Mesenchymal stem cell (in vitro differentiated cells and primary cell): ENCODE results near the gene P4HA3.

Experiments used
- DNase-seq: peaks from one replicate; pipeline ENCODE4 v3.0.0-alpha.2; 2013
- H2AFZ ChIP-seq: one replicate; pipeline ENCODE4 v1.6.1; 2013; ENCODE audit warnings: low read depth, mild to moderate bottlenecking, control low read depth, inconsistent platforms, low read length, moderate library complexity
- H2AK5ac ChIP-seq: 2 replicates; pipeline ENCODE4 v1.6.1; 2013; ENCODE audit warnings: low read length, moderate library complexity, mild to moderate bottlenecking, inconsistent platforms; ENCODE audit not compliant: severe bottlenecking
- H2BK120ac ChIP-seq: one replicate; pipeline ENCODE4 v1.6.1; 2013; ENCODE audit warnings: low read depth, mild to moderate bottlenecking, inconsistent platforms, low read length, moderate library complexity
- H2BK12ac ChIP-seq, 2 experiments: one replicate each; pipeline ENCODE4 v1.6.1; 2013; ENCODE audit warnings: inconsistent platforms in 2 of 2, low read length in 2 of 2, mild to moderate bottlenecking in 2 of 2, moderate library complexity in 2 of 2, control low read depth in 1 of 2
- H2BK15ac ChIP-seq: one replicate; pipeline ENCODE4 v1.6.1; 2013; ENCODE audit warnings: mild to moderate bottlenecking, low read depth, inconsistent platforms; ENCODE audit not compliant: poor library complexity, severe bottlenecking
- H2BK5ac ChIP-seq: 2 replicates; pipeline ENCODE4 v1.6.1; 2013; ENCODE audit warnings: low read depth, mild to moderate bottlenecking, low read length, control low read depth, inconsistent platforms; ENCODE audit not compliant: poor library complexity, severe bottlenecking
- H3K14ac ChIP-seq, 2 experiments: one replicate each; pipeline ENCODE4 v1.6.1; 2013; ENCODE audit warnings: inconsistent platforms in 2 of 2, low read length in 2 of 2, control low read depth in 1 of 2, mild to moderate bottlenecking in 1 of 2, moderate library complexity in 1 of 2
- H3K18ac ChIP-seq, 2 experiments: one replicate each; pipeline ENCODE4 v1.6.1; 2013; ENCODE audit warnings: inconsistent platforms in 2 of 2, low read length in 2 of 2, control low read depth in 1 of 2, low read depth in 1 of 2, mild to moderate bottlenecking in 1 of 2
- H3K23ac ChIP-seq, 2 experiments: one replicate each; pipeline ENCODE4 v1.6.1; 2013; ENCODE audit warnings: inconsistent platforms in 2 of 2, low read length in 2 of 2, mild to moderate bottlenecking in 2 of 2, moderate library complexity in 2 of 2, control low read depth in 1 of 2
- H3K27ac ChIP-seq: 2 replicates; pipeline ENCODE4 v1.5.1; 2013; ENCODE audit warnings: mild to moderate bottlenecking, moderate library complexity, low read length, control low read depth, inconsistent platforms; ENCODE audit not compliant: poor library complexity, severe bottlenecking
- H3K27me3 ChIP-seq, 2 experiments: 2 replicates each; pipeline versions ENCODE4 v1.6.1 to v1.7.0; 2013; ENCODE audit warnings: low read length in 2 of 2, mild to moderate bottlenecking in 2 of 2, moderate library complexity in 2 of 2, control low read depth in 1 of 2, inconsistent platforms in 1 of 2; ENCODE audit not compliant: control insufficient read depth in 1 of 2, insufficient read depth in 1 of 2
- H3K36me3 ChIP-seq, 2 experiments: 2 replicates each; pipeline versions ENCODE4 v1.6.1 to v1.7.0; 2013; ENCODE audit warnings: low read length in 2 of 2, control low read depth in 1 of 2, inconsistent platforms in 1 of 2, low read depth in 1 of 2, mild to moderate bottlenecking in 1 of 2; ENCODE audit not compliant: insufficient read depth in 2 of 2, control insufficient read depth in 1 of 2
- H3K4ac ChIP-seq, 2 experiments: one replicate each; pipeline ENCODE4 v1.6.1; 2013; ENCODE audit warnings: inconsistent platforms in 2 of 2, low read length in 2 of 2, mild to moderate bottlenecking in 2 of 2, moderate library complexity in 2 of 2, control low read depth in 1 of 2, low read depth in 1 of 2
- H3K4me1 ChIP-seq: 2 replicates; pipeline ENCODE4 v1.6.1; 2013; ENCODE audit warnings: low read depth, low read length, control low read depth; ENCODE audit not compliant: control insufficient read depth, insufficient read depth
- H3K4me2 ChIP-seq: 2 replicates; pipeline ENCODE4 v1.6.1; 2013; ENCODE audit warnings: low read length, mild to moderate bottlenecking, inconsistent platforms; ENCODE audit not compliant: poor library complexity, severe bottlenecking
- H3K4me3 ChIP-seq, 2 experiments: 2 replicates each; pipeline versions ENCODE4 v1.5.1 to v1.7.0; 2013; ENCODE audit warnings: low read length in 2 of 2, mild to moderate bottlenecking in 2 of 2, control low read depth in 1 of 2, low read depth in 1 of 2; ENCODE audit not compliant: insufficient read depth in 1 of 2
- H3K79me1 ChIP-seq: replicated peaks from 2 replicates; pipeline ENCODE4 v1.6.1; 2013; ENCODE audit warnings: mild to moderate bottlenecking, control low read depth, low read length, inconsistent platforms; ENCODE audit not compliant: poor library complexity, severe bottlenecking
- H3K9ac ChIP-seq: 2 replicates; pipeline ENCODE4 v1.7.0; 2013; ENCODE audit warnings: mild to moderate bottlenecking, low read length, moderate library complexity
- H3K9me3 ChIP-seq: 2 replicates; pipeline ENCODE4 v1.7.0; 2013; ENCODE audit warnings: mild to moderate bottlenecking, low read length; ENCODE audit not compliant: control insufficient read depth
- H4K8ac ChIP-seq: one replicate; pipeline ENCODE4 v1.6.1; 2013; ENCODE audit warnings: inconsistent platforms, mild to moderate bottlenecking, low read length, moderate library complexity
- H4K91ac ChIP-seq: one replicate; pipeline ENCODE4 v1.6.1; 2013; ENCODE audit warnings: mild to moderate bottlenecking, low read length, inconsistent platforms
- WGBS: methylation state at CpG from one replicate; pipeline ENCODE4 v1.1.7; 2013; ENCODE audit warnings: mixed read lengths; 5-methylcytosine and 5-hydroxymethylcytosine counted together

P4HA3 gene

GRCh38 chr11:74278721-74279161 is 32.7 kb downstream of the P4HA3 start:
- H3K4me2 ChIP-seq, result no peak overlapping the region
- no peak overlapping the region for H3K4ac ChIP-seq
- no peak overlapping the region for H2BK120ac ChIP-seq
- peaks cover 6% of the 10 kb centered on the region for H3K4me1 ChIP-seq
- no peaks in the 10 kb centered on the region for H3K36me3 ChIP-seq
- no peaks in the 10 kb centered on the region for H3K79me1 ChIP-seq
- no peaks in the 10 kb centered on the region for H3K9me3 ChIP-seq
- H3K27ac ChIP-seq, result peak overlapping the region; percentile 78
- peak; percentile 88 for DNase-seq
- peak overlapping the region in 1 of 2 experiments; percentile 18 for H3K18ac ChIP-seq
- H3K27me3 ChIP-seq, result no peaks in the 10 kb centered on the region
- H3K9ac ChIP-seq, result peak overlapping the region; percentile 45
- H2BK12ac ChIP-seq, result peak overlapping the region in 1 of 2 experiments; percentile 71
- no peak overlapping the region for H2BK5ac ChIP-seq
- no peak overlapping the region for H3K23ac ChIP-seq
- H2BK15ac ChIP-seq, result no peak overlapping the region
- no peak overlapping the region for H4K91ac ChIP-seq
- H2AK5ac ChIP-seq, result no peak overlapping the region
- no peak overlapping the region for H2AFZ ChIP-seq
- H3K14ac ChIP-seq, result no peak overlapping the region
- 6% methylated on average over 1 of the region's 1 CpG for WGBS
- H4K8ac ChIP-seq, result no peak overlapping the region
- H3K4me3 ChIP-seq, result no peak overlapping the region

GRCh38 chr11:74278103-74278502 is 33.3 kb downstream of the P4HA3 start:
- Histone ChIP-seq H3K18ac (peak overlapping the region in 1 of 2 experiments; percentile 17), H4K8ac (peak overlapping the region; percentile 60), H2AK5ac (peak overlapping the region; percentile 50)

GRCh38 chr11:74276581-74276980 is 34.9 kb downstream of the P4HA3 start:
- Histone ChIP-seq H3K27me3 (no peaks in the 10 kb centered on the region), H2BK120ac (no peak overlapping the region), H2BK5ac (no peak overlapping the region), H3K14ac (no peak overlapping the region), H2BK12ac (no peak overlapping the region), H2BK15ac (no peak overlapping the region), H3K36me3 (no peaks in the 10 kb centered on the region), H3K4ac (no peak overlapping the region), H4K8ac (no peak overlapping the region), H3K9me3 (no peaks in the 10 kb centered on the region), H2AFZ (no peak overlapping the region), H3K4me3 (no peak overlapping the region), H3K79me1 (no peaks in the 10 kb centered on the region), H2AK5ac (no peak overlapping the region), H4K91ac (no peak overlapping the region), H3K23ac (no peak overlapping the region), H3K18ac (peak overlapping the region in 1 of 2 experiments; percentile 78), H3K27ac (no peak overlapping the region), H3K4me2 (no peak overlapping the region), H3K4me1 (peaks cover 6% of the 10 kb centered on the region), H3K9ac (no peak overlapping the region)
- WGBS, result no CpG with 5 or more reads among the region's 2 CpGs
- DNase-seq, result peak; percentile 44

More at GRCh38 chr11:74278103-74278502, 33.3 kb downstream of the P4HA3 start:
- Histone ChIP-seq H3K27me3 (no peaks in the 10 kb centered on the region), H3K9me3 (no peaks in the 10 kb centered on the region), H3K79me1 (no peaks in the 10 kb centered on the region), H3K23ac (no peak overlapping the region), H2BK120ac (no peak overlapping the region), H3K4me1 (peaks cover 6% of the 10 kb centered on the region), H2BK12ac (no peak overlapping the region), H3K27ac (peak overlapping the region; percentile 78), H2BK15ac (no peak overlapping the region), H3K4ac (no peak overlapping the region), H3K4me3 (no peak overlapping the region), H3K9ac (peak overlapping the region; percentile 45), H3K36me3 (no peaks in the 10 kb centered on the region), H3K14ac (no peak overlapping the region), H2BK5ac (peak overlapping the region; percentile 89), H3K4me2 (no peak overlapping the region), H2AFZ (no peak overlapping the region), H4K91ac (no peak overlapping the region)
- DNase-seq, result no peak
- 90% methylated on average over 2 of the region's 2 CpGs for WGBS

DNA sequence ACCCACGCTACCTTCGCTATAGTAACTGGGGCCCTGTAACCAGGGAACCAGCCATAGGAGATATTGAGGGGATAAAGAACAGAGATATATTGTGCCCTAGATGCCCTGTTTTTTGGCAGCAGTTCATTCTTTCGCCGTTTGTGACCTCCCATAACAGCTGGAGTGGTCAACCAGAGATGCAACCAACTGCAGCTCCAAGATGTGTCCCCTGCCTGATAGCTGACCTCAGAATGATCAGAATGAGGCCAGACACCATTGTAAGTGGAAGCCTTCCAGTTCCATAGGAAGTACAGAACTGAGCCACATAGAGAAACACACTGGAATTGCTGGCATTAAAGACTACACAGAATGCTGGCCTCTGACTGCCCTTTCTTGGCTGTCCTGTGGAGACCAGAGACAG is 39.2 kb downstream of the P4HA3 start:
- H4K8ac ChIP-seq, result no peak overlapping the region
- WGBS, result 90% methylated on average over 4 of the region's 4 CpGs
- no peak overlapping the region for H3K27ac ChIP-seq
- H3K4me3 ChIP-seq, result no peak overlapping the region
- no peak overlapping the region for H3K9ac ChIP-seq
- H3K9me3 ChIP-seq, result no peaks in the 10 kb centered on the region
- H2BK120ac ChIP-seq, result no peak overlapping the region
- H2AK5ac ChIP-seq, result no peak overlapping the region
- H3K4ac ChIP-seq, result no peak overlapping the region
- no peak overlapping the region for H3K14ac ChIP-seq
- H3K36me3 ChIP-seq, result no peaks in the 10 kb centered on the region
- no peak overlapping the region for H3K18ac ChIP-seq
- no peak overlapping the region for H3K4me2 ChIP-seq
- H3K23ac ChIP-seq, result no peak overlapping the region
- no peaks in the 10 kb centered on the region for H3K79me1 ChIP-seq
- no peak overlapping the region for H4K91ac ChIP-seq
- no peaks in the 10 kb centered on the region for H3K27me3 ChIP-seq
- H2BK5ac ChIP-seq, result no peak overlapping the region
- H2BK12ac ChIP-seq, result no peak overlapping the region
- no peak overlapping the region for H2AFZ ChIP-seq
- H3K4me1 ChIP-seq, result peaks cover 2% of the 10 kb centered on the region
- no peak for DNase-seq
- no peak overlapping the region for H2BK15ac ChIP-seq
